Measurements from ENCODE around the gene LRRC36.

- TF ChIP-seq CTCF (IDR thresholded peaks at IDR 0.05 in 8 of 11, conservative IDR thresholded peaks at IDR 0.05 in 3 of 11) (no peak), POLR2A (IDR thresholded peaks at IDR 0.05) (no peak), POLR2AphosphoS5 (IDR thresholded peaks at IDR 0.05) (no peak)
Observed at GRCh38 chr16:67397036-67397801, 70.6 kb downstream of the LRRC36 start.
